NCI-H128 (cell line): ENCODE measurements around the gene KCP.

ENCODE experiments used
- DNase-seq: peaks from one replicate; lab custom pipeline; 2025; ENCODE audit not compliant: unreplicated experiment; lab: John Stamatoyannopoulos, UW

Gene KCP

DNA sequence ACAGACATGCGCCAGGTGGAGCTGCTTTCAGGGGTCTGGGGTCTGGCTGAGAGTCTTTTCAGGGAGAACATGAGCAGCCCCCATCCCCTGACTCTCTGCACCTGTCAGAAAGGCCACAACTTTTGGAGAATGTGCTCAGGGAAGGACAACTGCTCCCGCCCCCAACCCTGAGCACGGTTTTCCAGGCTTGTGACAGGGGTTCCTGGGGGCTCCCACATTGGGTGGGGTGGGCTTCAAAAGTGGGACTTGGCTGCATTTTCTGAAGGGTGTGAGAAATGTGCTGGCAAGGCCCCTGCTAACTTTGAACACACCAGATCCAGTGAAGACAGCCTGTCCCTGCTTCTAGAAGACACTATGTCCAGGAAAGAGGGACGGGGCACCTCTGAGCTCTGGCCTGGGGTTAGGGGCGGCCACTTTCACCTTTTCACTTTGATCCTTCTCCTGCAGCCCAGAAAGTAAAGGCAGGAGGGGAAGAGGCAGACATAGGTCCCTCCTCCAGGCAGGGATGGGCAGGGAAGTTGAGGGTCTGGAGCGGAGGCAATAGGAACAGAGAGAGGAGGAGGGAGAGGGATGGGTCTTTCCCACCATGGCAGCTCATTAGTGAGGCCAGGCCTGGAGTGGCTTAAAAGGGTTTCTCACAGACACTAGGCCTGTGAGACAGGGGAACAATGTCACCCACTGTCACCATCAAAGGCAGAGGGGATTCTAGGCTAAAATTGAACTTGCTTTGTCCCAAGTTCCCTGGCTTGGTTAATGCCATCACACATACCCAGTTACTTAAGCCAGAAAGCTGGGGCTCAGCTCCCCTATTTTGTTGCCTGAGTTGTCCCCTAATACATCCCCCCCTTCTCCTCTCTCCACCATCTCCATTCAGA lies 1.5 kb downstream of the KCP start:
- no peak for DNase-seq

DNA sequence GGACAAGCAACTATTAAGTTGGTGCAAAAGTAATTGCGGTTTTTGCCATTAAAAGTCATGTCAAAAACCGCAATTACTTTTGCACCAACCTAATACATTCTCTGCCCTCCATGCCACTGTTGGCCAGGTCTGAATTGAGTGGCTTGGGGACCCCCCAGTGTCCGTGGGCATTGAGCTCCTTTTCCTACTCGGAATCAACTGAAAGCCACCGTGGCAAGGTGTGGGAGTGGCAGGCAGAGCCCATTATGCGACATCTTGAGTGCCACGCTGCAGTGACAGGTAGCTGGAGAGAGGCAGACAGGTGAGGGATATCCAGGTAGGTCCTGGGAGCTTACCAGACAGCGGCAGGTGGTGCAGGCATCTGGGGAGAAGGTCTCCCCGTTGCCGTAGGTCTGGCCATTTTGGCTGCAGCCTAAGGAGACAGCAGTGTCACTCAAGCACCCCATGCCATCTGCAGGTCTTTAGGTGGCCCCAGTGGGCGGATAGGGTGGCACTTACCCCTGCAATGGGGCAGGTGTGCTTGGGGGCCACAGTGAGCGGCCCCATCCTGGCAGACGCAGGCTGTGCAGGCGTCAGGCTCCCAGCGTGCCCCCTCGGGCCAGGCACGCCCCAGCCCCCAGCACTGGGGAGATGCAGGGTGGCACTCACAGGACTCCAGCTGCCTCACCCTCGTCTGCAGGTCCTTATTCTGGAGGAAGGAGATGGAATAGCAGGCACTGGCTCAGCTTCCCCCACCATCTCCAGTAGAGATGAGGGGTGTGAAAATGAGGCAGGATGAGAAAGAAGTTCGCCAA lies 3.5 kb downstream of the KCP start:
- DNase-seq: no peak

DNA sequence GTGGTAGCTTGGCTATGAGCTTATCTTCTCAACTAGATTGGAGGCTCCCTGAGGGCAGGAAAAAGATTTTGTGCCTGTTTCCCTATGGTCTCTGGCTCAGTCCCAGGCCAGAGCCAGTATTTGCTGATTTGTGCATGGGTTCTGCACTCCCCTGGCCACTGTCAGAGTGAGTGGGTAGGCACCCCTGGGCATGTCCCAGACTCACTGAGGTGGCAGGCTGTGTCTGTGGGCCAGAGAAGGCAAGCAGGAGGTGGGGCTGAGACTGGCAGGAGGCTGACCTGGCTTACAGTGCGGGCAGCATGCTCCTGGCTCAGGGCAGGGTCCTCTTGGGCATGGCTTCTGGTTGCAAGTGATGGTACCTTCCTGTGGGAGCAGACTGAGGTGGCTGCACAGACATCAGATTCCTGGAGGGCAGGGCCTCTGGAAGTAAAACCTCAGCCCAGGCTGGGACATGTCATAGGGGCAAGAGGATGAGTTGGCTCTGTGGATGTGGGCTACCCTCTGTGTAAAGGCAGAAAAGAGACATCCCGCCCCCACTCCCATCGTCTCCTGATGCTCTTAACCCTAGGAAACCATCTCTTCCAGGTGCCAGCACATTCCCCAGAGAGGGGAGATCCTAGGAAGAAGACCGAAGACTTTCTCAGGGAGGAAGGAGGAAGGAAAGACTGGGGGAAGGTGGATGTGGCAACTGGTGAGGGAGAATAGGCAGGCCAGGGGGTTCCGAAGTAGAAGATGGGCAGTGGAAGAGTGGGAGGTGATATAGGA lies 4.3 kb downstream of the KCP start:
- no peak for DNase-seq

DNA sequence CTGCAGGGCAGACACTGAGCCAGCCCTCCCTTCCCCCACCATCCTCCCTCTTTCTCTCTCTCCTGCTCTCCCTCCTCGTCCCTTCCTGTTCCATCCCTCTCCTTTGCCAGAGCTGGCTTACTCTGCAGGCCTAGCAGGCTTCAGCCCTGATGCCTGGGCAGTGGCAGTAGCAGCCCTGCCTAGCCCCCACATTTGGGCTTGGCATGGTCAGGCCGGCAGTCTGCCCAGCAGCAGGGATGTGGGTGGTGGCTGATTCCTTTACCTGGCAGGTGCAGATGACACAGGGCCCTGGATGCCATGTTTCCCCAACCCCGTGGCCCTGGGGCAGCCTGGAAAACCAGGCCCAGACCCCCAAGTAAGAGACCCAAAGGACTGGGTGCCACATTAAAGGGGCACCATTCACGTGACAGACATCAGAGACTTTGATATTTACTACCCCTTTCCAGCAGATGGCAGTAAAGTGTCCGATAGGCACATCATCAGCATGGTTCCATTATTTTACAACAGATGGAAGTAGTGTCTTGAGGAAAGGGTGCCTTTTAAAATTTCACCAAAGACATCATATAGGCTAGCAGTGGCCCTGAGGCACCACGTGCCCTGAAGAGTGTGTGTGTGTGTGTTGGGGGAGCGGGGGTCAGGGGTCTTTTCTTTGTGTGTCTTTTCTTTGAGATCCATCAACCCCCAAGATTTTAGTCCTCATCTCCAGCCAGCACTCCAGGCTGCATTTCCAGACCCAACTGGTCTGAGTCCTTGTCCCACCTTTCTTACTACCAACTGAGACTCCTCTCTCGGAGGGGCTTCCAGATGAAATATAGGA lies 5.9 kb downstream of the KCP start:
- no peak for DNase-seq

DNA sequence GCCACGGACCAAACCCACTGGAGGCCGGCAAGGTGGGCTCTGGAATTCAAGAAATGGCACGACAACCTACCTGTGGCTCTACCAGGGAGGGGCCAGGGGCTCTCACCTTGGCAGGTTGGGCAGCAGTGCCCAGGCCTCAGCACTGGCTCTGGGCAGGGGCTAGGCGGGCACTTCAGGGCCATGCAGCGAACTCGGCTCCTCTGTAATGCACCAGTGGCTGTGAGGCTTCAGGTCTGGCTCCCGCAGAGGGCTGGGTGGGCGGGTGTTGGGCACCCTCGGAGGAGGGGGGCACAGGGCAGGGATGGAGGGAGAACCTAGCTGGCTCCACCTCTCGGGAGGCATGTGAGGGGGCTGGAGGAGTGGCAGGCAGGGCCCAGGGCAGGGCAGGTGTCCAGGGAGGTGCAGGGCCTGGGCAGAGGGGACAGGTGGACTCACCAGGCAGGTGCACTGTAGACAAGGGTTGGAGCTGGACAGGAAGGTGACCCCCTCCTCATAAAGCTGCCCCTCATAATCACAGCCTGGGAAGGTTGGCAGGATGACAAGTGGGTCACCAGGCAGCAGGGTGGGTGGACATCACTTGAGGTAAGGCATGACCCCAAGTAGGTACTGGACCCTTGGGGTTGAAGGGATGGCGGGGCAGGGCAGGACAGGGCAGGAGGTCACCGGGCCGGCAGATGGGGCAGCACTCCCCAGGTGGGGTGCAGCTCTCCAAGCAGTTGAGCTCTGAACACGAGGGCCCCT lies 6.7 kb downstream of the KCP start:
- no peak for DNase-seq

DNA sequence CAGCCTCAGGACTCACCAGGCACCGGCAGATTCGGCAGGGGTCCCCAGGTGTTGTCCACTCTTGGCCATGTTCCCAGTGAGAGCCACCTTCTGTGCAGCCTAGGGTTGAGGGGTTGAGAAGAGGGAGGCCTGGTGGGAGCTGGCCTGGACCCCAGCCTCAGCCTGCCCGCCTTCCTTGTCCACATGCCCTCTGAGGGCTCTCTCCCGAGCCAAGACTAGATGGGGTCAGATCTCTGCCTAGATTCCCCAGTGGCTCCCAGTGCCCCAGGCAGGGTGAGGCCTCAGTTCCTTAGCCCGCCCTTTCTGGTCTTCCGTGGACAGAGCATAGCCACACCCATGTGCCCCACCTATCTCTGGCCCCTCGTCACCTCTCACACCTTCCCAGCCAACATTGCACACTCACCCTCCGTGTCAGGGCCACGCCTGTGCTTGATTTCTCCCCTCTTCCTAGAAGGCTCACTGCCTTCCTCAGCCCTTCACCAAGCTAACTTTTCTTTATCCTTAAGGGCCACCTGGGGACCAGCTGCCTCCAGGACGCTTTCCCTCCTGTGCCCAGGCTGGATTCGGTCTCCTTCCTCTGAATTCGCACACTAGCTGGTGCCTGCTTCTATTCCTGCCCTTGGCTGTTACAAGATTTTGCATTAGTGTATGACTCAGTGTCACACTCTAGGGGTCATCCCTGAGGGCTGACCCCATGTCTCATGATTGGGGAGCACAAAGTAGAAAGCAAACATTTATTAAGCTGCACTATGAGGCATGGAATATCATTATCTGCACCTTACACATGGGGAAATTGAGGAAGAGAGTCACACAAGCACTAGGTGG lies 7.5 kb downstream of the KCP start:
- DNase-seq: no peak

DNA sequence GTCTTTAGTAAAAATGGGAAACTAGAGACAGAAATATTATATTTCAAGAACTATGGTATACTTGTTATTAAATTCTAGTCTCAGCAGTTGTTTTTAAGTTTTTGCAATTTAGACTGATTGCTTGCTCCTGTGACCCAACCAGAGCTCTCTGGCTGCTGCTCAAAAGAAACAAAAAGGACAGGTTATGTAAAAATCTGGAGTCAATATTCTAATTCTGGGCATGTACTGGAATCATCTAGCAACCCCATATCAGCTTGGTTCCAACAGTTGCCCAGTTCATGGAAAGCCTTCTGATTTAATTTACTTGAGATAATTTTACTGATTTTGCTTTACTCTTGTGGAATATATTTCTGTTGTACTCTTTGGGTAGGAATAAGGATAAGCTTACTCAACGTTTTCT lies 10.3 kb downstream of the KCP start:
- no peak for DNase-seq

DNA sequence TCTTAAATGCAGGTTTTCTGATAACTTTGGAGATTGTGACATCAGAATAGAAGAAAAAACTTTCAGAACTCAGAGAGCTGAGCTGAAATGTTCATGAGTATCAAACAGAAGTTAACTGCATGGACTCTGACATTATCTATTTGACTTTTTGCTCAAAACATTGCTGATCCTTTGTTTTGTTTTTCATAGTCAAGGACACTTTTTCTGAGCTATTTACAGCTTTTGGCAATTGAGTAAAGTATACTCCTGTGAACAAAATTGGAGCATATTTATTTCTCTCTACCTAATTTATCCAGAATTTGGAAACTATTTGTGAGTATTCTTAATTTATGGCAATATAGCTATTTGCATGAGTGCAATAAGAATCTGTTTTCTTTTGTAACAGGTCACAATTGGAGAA lies 11.1 kb downstream of the KCP start:
- DNase-seq: no peak

DNA sequence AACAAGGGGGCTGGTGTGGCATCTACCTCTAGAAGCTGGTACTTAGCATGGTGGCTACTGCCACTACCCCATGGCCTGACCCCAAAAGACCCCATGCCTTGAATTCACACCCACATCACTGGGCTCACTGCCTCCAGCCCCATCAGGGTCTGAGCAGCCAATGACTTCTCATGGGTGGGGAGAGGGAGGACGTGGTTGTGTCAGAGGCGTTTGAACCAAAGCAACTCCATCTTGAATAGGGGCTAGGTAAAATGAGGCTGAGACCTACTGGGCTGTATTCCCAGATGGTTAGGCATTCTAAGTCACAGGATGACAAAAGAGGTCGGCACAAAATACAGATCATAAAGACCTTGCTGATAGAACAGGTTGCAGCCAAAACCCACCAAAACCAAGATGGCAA lies 15.2 kb downstream of the KCP start:
- DNase-seq: no peak

DNA sequence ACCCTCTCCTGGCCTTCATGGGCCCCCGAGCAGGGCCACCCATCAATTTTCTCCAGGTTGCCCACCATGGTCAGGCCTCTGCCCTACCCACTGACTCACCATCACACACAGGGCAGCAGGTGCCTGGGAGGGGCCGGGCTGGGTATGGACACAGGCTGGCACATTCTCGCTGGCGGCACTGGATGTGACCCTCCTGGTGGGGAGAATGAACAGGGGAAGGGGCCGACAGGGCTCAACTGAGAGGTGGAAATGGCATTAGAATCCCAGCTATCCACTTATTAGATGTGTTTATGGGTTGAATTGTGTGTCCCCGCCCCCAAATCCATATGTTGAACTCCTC lies 16.4 kb downstream of the KCP start:
- DNase-seq: no peak

DNA sequence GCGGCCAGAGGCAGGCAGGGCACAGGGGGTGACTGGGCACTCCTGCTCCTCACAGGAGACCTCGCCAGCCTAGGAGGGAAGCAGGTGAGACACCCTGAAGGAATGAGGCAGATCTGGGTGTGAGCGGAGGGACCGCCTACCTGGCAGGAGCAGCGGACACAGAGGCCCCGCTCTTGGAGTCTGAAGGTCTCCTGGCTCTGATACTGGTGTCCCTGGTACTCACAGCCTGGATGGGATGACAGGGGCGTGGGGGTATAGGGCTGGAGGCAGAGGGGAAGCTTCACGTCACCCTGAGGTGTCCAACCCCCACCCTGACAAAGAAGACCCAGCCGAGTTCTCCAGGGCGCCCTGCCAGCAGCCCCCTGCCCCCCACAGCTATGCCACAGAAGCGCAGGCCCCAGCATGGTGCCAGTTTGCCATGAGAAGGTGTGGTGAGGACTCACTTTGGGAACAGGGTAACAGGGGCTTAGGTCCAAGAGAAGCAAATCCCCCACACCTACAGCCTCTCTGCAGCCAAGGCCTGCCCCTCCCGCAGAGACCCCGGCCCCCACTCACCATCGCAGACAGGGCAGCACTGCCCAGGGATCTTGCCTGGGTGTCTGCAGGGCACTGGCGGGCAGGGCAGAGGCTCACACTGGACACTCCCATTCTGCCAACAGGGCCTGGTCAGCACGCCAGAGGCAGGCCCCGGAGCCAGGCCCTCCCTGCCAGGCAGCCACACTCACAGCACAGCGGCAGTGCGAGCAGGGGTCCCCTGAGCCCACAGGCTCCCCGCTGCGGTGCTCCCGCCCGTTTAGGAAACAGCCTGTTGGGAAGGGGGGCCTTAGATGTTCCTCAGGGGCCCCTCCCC lies 17.0 kb downstream of the KCP start:
- DNase-seq: no peak

DNA sequence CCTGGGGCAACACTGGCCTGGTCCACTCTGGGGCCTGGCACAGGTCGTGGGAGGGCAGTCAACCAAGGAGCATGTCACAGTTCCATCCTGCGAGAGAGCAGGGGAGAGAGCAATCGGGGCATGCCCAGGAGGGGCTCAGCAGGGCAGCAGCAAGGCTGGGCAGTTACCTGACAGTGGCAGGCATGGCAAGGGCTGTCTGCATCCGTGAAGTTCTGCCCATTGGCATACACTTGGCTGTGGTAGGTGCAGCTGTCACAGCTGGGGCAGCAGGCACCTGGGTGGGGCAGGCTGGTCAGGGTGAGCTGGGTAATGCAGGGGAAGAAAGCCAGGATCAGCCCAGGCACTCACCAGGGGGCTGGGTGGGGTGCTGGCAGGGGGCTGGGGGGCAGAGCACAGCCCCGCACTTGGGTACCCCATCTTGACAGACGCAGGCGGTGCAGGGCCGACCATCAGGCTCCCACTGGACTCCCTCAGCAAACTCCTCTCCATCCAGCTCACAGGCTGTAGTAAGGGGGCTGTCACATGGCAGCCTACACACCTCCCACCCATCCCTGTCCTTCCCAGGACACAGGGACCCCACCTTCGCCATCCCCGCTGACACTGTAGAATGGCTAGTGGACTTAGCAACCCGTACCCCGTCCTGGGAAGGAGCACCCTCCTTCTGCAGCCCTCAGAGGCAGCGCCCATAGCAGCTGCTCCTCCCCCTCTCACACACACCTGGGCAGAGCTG lies 17.8 kb downstream of the KCP start:
- DNase-seq: no peak

DNA sequence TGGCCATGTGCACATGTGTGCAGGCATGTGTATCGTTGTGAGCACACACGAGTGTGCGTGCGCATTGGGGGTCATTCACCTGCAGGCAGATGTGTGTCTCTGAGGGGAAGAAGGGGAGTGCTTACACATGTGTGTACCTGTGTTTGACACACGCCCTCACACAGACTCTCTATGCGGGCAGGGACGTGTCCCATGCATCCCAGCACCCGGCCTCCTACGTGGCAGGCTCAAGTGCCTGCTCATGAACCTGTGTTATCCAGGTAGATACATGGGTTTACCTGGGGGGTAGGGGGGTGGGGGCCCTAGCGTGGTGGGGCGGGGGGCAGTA lies 18.6 kb downstream of the KCP start:
- no peak for DNase-seq

DNA sequence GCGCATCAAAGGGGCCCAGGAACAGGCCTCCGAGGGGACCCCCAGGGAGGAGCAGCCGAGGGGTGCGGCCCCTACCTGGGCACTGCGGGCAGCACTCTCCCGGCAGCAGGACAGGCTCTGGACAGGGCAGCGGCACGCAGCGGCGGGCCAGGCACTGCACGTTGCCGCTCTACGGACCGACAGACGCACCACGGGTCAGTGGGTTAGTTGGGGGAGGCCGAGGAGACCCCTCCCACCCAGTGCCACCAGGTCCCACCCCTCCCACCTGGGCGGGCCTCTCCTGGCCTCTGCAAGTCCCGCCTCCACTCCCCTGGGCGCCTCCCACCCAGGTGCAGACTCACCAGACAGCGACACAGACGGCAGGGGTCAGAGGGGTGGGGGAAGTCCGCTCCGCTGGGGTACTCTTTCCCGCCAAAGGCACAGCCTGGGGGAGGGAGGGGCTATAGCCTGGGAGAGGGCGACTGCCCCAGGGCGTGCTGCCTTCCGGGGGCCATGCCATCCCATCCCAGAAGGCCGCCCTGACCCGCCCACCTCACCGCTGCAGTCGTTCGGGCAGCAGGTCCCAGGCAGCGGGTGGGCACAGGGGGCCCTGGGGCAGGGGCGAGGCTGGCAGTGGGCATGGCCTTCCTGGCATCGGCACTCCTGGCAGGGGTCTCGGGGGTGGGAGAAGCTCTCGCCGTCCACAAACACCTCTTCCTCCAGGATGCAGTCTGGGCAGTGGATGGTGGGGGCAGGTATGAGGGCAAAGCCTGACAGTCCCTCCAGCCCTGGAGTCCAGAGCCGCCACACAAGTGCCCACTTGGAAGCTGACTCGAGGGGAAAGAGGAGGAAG lies 19.2 kb downstream of the KCP start:
- no peak for DNase-seq

DNA sequence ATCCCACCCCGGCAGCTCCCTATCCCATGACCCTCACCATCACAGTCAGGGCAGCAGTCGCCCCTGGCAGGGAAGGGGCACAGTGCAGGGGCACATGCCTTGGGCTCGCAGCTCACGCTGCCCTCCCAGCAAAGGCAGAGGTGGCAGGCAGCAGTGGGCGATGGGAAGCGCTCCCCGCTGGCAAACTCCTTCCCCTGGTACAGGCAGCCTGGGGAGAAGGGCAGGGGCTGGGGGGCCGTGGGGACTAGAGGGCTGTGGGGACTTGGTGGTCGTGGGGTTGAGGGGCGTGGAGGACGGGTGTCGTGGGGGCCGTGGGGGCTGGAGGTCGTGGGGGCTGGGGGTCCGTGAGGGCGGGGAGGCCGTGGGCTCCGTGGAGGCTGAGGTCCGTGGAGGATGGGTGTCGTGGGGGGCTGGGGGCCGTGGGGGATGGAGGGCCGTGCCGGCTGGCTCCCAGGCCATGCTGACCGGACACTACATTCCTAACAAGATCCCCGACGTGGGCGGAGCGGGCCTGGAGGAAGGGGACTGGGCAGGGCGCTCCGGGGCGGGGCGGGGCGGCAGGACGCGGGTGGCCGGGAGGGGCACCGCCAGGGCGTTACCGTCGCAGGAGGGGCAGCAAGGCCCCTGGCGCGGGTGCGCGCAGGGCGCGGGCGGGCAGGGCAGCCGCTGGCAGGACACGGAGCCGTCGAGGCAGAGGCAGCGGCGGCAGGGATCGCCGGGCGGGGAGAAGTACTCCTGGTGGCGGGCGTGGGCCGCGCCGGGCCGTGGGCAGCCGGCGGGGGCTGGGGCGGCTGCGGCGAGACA lies 20.0 kb downstream of the KCP start:
- no peak for DNase-seq

DNA sequence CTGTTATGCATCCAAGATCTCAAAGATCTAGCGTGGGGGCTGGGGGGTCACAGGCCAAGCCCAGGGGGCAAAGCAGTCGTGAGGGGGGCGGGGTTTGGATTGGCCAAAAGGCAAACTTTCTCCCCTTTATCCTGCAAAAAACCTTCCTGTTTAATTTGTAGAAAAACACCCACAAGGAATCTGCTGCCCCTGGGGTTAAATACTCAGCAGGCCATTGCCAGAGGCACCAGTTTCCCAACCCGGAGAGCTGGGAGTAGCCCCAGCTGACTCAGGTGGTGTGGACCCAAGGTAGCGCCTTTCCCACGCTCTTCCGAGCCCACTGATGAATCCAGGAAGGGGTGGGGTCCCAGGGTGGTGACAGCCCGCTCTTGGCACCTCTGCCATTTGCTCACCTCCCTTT lies 21.4 kb downstream of the KCP start:
- DNase-seq: no peak
